Panc1 (cell line): ENCODE data around the gene DDX46. TPM values are rescaled to one million over a fixed set of nuclear protein-coding genes. Genes with fewer than 3 reads are reported as not detected.

Experiments used
- ATAC-seq: fragments of 200-7000 bp; cut with Tn5 transposase; 2 replicates; pipeline ENCODE4 v1.9.1; 2020; ENCODE audit warnings: mild to moderate bottlenecking, moderate library complexity
- BruUV-seq: library from RNA; stranded (reverse); fragments of 400-500 nt; replicated peaks from 2 replicates; lab custom pipeline; 2021; lab: Mats Ljungman, UMichigan
- CTCF ChIA-PET: fragments of 300-600 bp; sonication (Branson Sonifier 250); formaldehyde crosslinking; loops from one replicate; lab custom pipeline; 2022; ENCODE audit warnings: antibody characterized with exemption; lab: Charles Lee
- POLR2A ChIA-PET: fragments of 300-600 bp; sonication (Branson Sonifier 250); formaldehyde crosslinking; loops from one replicate; lab custom pipeline; 2022; ENCODE audit warnings: antibody characterized with exemption; lab: Charles Lee
- DNase-seq: peaks from one replicate; pipeline ENCODE4 v3.0.0-alpha.2; 2010; ENCODE audit warnings: low read depth, low spot score
- H3K27ac ChIP-seq: 2 replicates; pipeline ENCODE4 v1.5.1; 2011; ENCODE audit warnings: mild to moderate bottlenecking, low read length, inconsistent platforms
- H3K27me3 ChIP-seq: fragments of 200-500 bp; sonication (Bioruptor generic); 2 replicates; pipeline ENCODE4 v1.6.0; 2014; ENCODE audit warnings: low read length, inconsistent platforms; ENCODE audit not compliant: control insufficient read depth, insufficient read depth
- H3K36me3 ChIP-seq: fragments of 200-500 bp; sonication (Bioruptor generic); 2 replicates; pipeline ENCODE4 v1.5.1; 2014; ENCODE audit warnings: inconsistent platforms, mild to moderate bottlenecking, low read length, moderate library complexity; ENCODE audit not compliant: control insufficient read depth, insufficient read depth
- H3K4me1 ChIP-seq: 2 replicates; pipeline ENCODE4 v1.5.1; 2011; ENCODE audit warnings: inconsistent platforms, mild to moderate bottlenecking, low read length, moderate library complexity; ENCODE audit not compliant: control insufficient read depth, insufficient read depth
- H3K4me3 ChIP-seq, 2 experiments: 2 replicates each; pipeline ENCODE4 v1.5.1; 2011 to 2012; ENCODE audit warnings: low read depth in 2 of 2, low read length in 2 of 2, mild to moderate bottlenecking in 2 of 2, inconsistent platforms in 1 of 2, moderate library complexity in 1 of 2
- H3K9me3 ChIP-seq: fragments of 200-500 bp; sonication (Bioruptor generic); 2 replicates; pipeline ENCODE4 v1.5.1; 2014; ENCODE audit warnings: low read depth, mild to moderate bottlenecking, inconsistent platforms, low read length, moderate library complexity; ENCODE audit not compliant: control insufficient read depth, insufficient read depth
- POLR2AphosphoS5 ChIP-seq: IDR thresholded peaks from 2 replicates; pipeline ENCODE4 v1.6.1; 2012; ENCODE audit warnings: mild to moderate bottlenecking, low read depth, low read length, moderate library complexity
- SIN3A ChIP-seq: IDR thresholded peaks from 2 replicates; pipeline ENCODE4 v1.6.1; 2012; ENCODE audit warnings: low read depth, mild to moderate bottlenecking, low read length, moderate library complexity, borderline replicate concordance; ENCODE audit not compliant: insufficient read depth
- TCF7L2 ChIP-seq: IDR thresholded peaks from 2 replicates; pipeline ENCODE4 v1.6.1; 2011; ENCODE audit warnings: mild to moderate bottlenecking, low read depth, low read length, inconsistent platforms
- in situ Hi-C: cut with HindIII; loops from 2 replicates; pipeline ENCODE4 v1.10.0; 2016; ENCODE audit warnings: low sequenced_read_pairs, low pct_unique_long_range_greater_than_20kb
- intact Hi-C: fragments of 100-400 bp; cut with micrococcal nuclease; formaldehyde crosslinking; loops from one replicate; pipeline ENCODE4 v1.10.0; 2022; ENCODE audit not compliant: unreplicated experiment
- total RNA-seq: library from RNA; stranded (reverse); gene quantifications from one replicate; pipeline ENCODE4 v1.2.1, GENCODE V29; 2021; ENCODE audit not compliant: unreplicated experiment
- TF ChIP-seq, protein P1 (sequence below), 2 experiments: IDR thresholded peaks; 2 replicates each; pipeline ENCODE4 v1.6.1; 2011 to 2012; ENCODE audit warnings: low read depth in 2 of 2, control low read depth in 1 of 2, low read length in 1 of 2, mild to moderate bottlenecking in 1 of 2, moderate library complexity in 1 of 2; ENCODE audit not compliant: insufficient read depth in 1 of 2
- TF ChIP-seq, protein P2 (sequence below): fragments of 450-650 bp; IDR thresholded peaks from 2 replicates; pipeline ENCODE4 v1.5.1; 2017; ENCODE audit warnings: mild to moderate bottlenecking

The DDX46 gene
- total RNA-seq, 1 experiment from 2014 or later, result 90.8 TPM

DNA sequence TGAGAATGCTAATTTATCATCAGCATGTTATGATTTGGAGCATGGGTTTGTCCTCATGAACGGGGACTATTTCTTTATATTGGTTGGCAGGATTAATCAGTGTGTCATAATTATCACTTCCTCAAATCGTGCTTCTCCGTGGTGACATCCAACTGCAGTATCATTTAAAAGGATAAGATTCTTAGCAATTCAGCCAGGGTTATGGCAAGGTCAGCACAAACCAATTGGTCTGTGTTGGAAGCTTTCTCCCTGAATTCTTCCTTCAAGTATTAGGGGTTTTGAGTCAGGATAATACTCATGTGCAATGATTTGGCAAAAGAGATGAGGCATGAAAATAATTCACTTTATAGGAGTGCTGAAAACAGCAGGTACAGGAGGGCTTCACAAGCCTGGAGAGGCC, 25.8 kb upstream of the DDX46 start:
- POLR2A ChIA-PET, result no interaction called here

DNA sequence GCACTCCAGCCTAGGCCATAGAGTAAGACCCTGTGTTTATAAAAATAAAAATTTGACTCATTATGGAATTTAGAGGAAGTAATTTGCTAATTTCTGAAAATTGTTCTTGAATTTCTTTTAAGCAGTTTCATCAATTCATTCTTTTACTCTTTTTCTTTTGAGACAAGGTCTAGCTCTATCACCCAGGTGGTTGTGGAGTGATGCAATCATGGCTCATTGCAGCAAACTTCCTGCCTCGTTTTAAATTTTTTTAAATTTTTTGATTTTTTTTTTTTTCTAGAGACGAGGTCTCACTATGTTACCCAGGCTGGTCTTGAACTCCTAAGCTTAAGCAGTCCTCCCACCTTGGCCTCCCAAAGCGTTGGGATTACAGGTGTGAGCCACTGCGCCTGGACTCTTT, 23.3 kb upstream of the DDX46 start:
- in situ Hi-C loops, result no loop called here
- no TSS peak for BruUV-seq
- Histone ChIP-seq H3K4me3 (no peak overlapping the region), H3K27me3 (no peaks in the 10 kb centered on the region), H3K36me3 (no peaks in the 10 kb centered on the region; the same call in none of the 2 replicates), H3K9me3 (no peaks in the 10 kb centered on the region), H3K27ac (no peak overlapping the region), H3K4me1 (peaks cover 8% of the 10 kb centered on the region; the same call in 1 of the 2 replicates)
- intact Hi-C loops, result no loop called here
- CTCF ChIA-PET, result interaction anchor here (0.6 to 0.7 kb wide), 2 partner anchors 10 to 338 kb away, joined by 3 to 5 read pairs; no protein-coding TSS in a partner anchor
- no peak for ATAC-seq
- TF ChIP-seq SIN3A (no peak), POLR2AphosphoS5 (no peak), TCF7L2 (no peak)
- TF ChIP-seq, protein P1, sequence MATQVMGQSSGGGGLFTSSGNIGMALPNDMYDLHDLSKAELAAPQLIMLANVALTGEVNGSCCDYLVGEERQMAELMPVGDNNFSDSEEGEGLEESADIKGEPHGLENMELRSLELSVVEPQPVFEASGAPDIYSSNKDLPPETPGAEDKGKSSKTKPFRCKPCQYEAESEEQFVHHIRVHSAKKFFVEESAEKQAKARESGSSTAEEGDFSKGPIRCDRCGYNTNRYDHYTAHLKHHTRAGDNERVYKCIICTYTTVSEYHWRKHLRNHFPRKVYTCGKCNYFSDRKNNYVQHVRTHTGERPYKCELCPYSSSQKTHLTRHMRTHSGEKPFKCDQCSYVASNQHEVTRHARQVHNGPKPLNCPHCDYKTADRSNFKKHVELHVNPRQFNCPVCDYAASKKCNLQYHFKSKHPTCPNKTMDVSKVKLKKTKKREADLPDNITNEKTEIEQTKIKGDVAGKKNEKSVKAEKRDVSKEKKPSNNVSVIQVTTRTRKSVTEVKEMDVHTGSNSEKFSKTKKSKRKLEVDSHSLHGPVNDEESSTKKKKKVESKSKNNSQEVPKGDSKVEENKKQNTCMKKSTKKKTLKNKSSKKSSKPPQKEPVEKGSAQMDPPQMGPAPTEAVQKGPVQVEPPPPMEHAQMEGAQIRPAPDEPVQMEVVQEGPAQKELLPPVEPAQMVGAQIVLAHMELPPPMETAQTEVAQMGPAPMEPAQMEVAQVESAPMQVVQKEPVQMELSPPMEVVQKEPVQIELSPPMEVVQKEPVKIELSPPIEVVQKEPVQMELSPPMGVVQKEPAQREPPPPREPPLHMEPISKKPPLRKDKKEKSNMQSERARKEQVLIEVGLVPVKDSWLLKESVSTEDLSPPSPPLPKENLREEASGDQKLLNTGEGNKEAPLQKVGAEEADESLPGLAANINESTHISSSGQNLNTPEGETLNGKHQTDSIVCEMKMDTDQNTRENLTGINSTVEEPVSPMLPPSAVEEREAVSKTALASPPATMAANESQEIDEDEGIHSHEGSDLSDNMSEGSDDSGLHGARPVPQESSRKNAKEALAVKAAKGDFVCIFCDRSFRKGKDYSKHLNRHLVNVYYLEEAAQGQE (IDR thresholded peaks at IDR 0.05; ENCODE audit: insufficient read depth in 1 of 2, low read depth in 2 of 2, low read length in 1 of 2), result no peak
- TF ChIP-seq, protein P2, sequence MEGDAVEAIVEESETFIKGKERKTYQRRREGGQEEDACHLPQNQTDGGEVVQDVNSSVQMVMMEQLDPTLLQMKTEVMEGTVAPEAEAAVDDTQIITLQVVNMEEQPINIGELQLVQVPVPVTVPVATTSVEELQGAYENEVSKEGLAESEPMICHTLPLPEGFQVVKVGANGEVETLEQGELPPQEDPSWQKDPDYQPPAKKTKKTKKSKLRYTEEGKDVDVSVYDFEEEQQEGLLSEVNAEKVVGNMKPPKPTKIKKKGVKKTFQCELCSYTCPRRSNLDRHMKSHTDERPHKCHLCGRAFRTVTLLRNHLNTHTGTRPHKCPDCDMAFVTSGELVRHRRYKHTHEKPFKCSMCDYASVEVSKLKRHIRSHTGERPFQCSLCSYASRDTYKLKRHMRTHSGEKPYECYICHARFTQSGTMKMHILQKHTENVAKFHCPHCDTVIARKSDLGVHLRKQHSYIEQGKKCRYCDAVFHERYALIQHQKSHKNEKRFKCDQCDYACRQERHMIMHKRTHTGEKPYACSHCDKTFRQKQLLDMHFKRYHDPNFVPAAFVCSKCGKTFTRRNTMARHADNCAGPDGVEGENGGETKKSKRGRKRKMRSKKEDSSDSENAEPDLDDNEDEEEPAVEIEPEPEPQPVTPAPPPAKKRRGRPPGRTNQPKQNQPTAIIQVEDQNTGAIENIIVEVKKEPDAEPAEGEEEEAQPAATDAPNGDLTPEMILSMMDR, result no peak
- POLR2A ChIA-PET, result interaction anchor here (0.6 kb wide), 3 partner anchors 36 to 606 kb away, joined by 3 to 5 read pairs (median 4); no protein-coding TSS in a partner anchor
- no peak for DNase-seq

More for the DNA sequence above, 25.8 kb upstream of the DDX46 start:
- Histone ChIP-seq H3K36me3 (no peaks in the 10 kb centered on the region), H3K27me3 (no peaks in the 10 kb centered on the region), H3K27ac (no peak overlapping the region), H3K4me1 (no peaks in the 10 kb centered on the region), H3K4me3 (no peak overlapping the region), H3K9me3 (no peaks in the 10 kb centered on the region)
- ATAC-seq (no peak), DNase-seq (no peak)
- BruUV-seq, result no TSS peak
- CTCF ChIA-PET, result no interaction called here
- TF ChIP-seq POLR2AphosphoS5 (no peak), SIN3A (no peak), TCF7L2 (no peak)
- TF ChIP-seq, protein P2, result no peak
- TF ChIP-seq, protein P1 (IDR thresholded peaks at IDR 0.05; ENCODE audit: insufficient read depth in 1 of 2, low read depth in 2 of 2, low read length in 1 of 2), result no peak
- in situ Hi-C loops, result no loop called here
- intact Hi-C loops, result no loop called here
